Measurements from ENCODE around the gene C5orf46.
"Not testable (repeated sequence)": the region's sequence is repeated elsewhere in the genome, so short reads cannot be mapped to it uniquely, and the experiment has no call there.

DNA sequence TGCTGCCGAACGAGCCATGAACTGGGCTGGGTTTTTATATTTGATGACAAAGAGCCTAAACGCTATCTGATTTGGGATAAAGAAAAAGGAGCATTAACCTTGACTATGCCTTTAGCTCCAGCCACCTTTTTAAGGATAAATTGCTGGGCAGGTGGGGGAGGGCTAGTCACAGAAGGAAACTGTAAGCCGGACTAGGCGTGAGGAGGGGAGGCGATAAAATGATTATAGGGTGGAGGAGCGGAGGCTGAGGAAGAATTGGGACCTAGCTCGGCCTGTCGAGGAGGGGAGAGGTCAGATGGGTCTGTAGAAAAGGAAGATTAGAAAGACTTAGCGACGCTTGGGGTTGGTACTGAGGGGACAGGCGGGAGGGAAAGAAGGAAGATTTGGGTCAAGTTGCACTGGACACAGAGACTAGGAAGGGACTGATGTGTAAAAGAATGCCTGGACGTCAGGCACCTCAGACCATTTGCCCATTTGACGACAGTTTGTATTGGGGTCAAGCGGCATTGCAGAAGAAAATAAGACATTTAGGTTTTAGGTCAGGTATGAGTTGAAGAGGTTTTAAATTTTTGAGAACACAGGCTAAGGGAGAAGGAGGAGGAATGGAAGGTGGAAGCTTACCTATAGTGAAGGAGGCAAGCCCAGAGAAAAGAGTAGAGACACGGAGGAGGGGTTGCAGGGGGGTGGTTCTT, 33.4 kb downstream of the C5orf46 start:
- not testable (repeated sequence) for TF ChIP-seq CTCF (IDR thresholded peaks at IDR 0.05; ENCODE audit: low read depth, low read length); EZH2phosphoT487 (IDR thresholded peaks at IDR 0.05; ENCODE audit: low read depth)

All from OCI-LY3 (cell line).